Brain microvascular endothelial cell (primary cell): Measurements from ENCODE around the gene MRPL41.
A peak's percentile ranks its signal among the peaks of the same experiment; 100 is the strongest.

Experiments
- DNase-seq: peaks from one replicate; pipeline ENCODE4 v3.0.0-alpha.2; 2020
- H3K27ac ChIP-seq: fragments of 250-450 bp; sonication (Bioruptor Pico); 2 replicates; pipeline ENCODE4 v1.5.1; 2020; ENCODE audit warnings: mild to moderate bottlenecking, moderate library complexity
- H3K27me3 ChIP-seq: fragments of 250-450 bp; sonication (Bioruptor Pico); replicated peaks from 2 replicates; pipeline ENCODE4 v1.5.1; 2020; ENCODE audit warnings: mild to moderate bottlenecking
- H3K36me3 ChIP-seq: fragments of 250-450 bp; sonication (Bioruptor Pico); replicated peaks from 2 replicates; pipeline ENCODE4 v1.5.1; 2020; ENCODE audit warnings: mild to moderate bottlenecking
- H3K4me3 ChIP-seq: 2 replicates; pipeline ENCODE4 v1.5.1; 2011; ENCODE audit warnings: low read depth, mild to moderate bottlenecking, control low read depth, low read length, moderate library complexity
- in situ Hi-C: cut with HindIII; loops from 2 replicates; pipeline ENCODE4 v1.10.0; 2017; ENCODE audit warnings: low sequenced_read_pairs, low pct_ligation_motif_present
- TF ChIP-seq, protein P1 (sequence below): IDR thresholded peaks from 2 replicates; pipeline ENCODE4 v1.5.1; 2011; ENCODE audit warnings: low read depth, mild to moderate bottlenecking, moderate library complexity, low read length, control low read depth, inconsistent platforms; ENCODE audit errors: missing control alignments

MRPL41 gene

DNA sequence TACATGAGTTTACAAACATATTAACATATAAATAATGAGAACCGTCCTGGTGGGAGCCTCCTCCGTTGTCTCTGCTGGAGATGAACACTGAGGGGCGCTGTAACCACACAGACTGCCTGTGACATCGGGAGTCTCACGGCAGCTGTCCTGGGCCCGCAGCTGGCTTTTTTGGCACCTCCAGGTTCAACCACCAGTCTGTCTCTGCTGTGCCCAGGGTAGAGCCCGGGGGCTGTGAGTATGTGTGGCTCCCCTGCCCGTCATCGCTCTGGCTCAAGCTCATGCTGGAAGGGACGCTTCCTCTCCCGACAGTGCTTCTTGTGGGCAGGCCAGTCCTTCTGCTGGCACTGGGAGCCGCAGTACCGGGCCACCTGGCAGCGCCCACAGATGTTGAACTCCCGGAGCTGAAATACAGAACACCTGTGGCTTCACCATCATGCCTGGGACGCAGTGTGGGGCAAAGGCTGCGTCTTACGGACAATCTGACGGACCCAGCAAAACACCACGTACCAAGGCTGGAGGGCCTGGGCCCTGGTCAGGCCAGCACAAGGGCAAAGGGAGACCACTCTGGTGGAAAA lies 30.7 kb downstream of the MRPL41 start:
- peaks cover 39% of the 10 kb centered on the region for H3K36me3 ChIP-seq

DNA sequence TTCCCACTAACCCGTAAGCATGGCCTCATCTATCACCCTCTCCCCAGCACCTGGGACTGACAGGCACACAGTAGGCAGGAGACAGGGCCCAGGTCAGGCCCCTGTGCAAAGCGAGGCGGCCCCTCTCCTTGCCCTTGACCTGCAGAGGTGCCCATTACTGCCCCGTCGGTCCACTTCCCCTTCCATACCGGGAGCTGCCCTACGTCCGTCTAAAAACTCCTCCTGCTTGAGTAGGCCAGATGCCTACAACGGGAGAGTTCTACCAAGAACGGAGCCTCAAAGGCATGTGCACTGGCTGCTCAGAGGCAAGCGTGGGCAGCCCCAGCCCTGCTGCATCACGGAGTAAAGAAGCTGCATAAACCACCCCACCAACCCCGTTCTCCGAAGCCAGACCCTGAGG lies 31.7 kb downstream of the MRPL41 start:
- Histone ChIP-seq H3K27ac (no peak overlapping the region), H3K36me3 (peaks cover 42% of the 10 kb centered on the region)

More for the DNA sequence above, 30.7 kb downstream of the MRPL41 start:
- in situ Hi-C loops = no loop called here
- no peak overlapping the region for H3K4me3 ChIP-seq
- H3K27me3 ChIP-seq = no peaks in the 10 kb centered on the region
- no peak overlapping the region for H3K27ac ChIP-seq
- TF ChIP-seq, protein P1, sequence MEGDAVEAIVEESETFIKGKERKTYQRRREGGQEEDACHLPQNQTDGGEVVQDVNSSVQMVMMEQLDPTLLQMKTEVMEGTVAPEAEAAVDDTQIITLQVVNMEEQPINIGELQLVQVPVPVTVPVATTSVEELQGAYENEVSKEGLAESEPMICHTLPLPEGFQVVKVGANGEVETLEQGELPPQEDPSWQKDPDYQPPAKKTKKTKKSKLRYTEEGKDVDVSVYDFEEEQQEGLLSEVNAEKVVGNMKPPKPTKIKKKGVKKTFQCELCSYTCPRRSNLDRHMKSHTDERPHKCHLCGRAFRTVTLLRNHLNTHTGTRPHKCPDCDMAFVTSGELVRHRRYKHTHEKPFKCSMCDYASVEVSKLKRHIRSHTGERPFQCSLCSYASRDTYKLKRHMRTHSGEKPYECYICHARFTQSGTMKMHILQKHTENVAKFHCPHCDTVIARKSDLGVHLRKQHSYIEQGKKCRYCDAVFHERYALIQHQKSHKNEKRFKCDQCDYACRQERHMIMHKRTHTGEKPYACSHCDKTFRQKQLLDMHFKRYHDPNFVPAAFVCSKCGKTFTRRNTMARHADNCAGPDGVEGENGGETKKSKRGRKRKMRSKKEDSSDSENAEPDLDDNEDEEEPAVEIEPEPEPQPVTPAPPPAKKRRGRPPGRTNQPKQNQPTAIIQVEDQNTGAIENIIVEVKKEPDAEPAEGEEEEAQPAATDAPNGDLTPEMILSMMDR = peak; percentile 43
- DNase-seq = no peak

DNA sequence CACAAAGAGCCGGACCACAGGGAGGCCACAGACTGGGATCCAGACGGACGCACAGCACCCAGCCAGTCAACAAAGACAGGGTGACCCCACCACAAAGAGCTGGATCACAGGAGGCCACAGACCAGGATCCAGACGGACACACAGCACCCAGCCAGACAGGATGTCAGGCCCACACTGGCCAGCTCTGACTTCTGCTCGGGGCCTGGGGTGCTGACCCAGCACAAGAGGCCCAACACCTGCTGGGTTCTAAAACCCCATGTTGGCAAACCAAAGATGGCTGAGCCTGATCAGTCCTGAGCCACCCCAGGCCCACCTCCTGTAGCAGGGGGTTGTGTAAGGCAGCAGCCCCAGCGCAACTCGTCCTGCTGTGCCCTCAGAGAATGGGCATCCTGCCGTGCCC lies 32.3 kb downstream of the MRPL41 start:
- TF ChIP-seq, protein P1 = no peak
- peaks cover 42% of the 10 kb centered on the region for H3K36me3 ChIP-seq
- H3K27ac ChIP-seq = no peak overlapping the region
- H3K27me3 ChIP-seq = no peaks in the 10 kb centered on the region
- DNase-seq = no peak
- in situ Hi-C loops = no loop called here
- no peak overlapping the region for H3K4me3 ChIP-seq

More for the DNA sequence above, 31.7 kb downstream of the MRPL41 start:
- TF ChIP-seq, protein P1 = no peak
- Histone ChIP-seq H3K4me3 (no peak overlapping the region), H3K27me3 (no peaks in the 10 kb centered on the region)
- in situ Hi-C loops = no loop called here
- no peak for DNase-seq

DNA sequence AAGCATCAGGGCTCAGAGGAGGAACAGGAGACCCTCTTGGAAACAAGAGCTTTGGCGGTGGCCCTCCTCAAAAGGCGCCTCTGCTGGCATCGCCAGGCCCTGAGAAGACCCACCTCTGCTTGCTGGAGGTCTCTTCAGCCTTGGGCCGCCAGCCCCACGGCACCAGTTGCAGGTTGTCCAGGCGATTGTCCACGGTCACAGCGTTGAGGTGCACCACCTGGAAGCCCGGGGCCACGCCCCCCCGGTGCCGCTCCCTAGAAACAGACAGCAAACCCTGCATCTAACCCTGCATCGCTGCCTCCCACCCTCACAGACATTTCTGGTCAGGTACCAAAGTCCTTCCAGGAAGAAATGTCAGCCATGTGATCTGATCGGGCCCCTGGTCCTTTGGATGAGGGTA lies 35.2 kb downstream of the MRPL41 start:
- TF ChIP-seq, protein P1 = no peak
- in situ Hi-C loops = no loop called here
- H3K36me3 ChIP-seq = peaks cover 37% of the 10 kb centered on the region
- H3K4me3 ChIP-seq = no peak overlapping the region
- H3K27ac ChIP-seq = no peak overlapping the region
- no peaks in the 10 kb centered on the region for H3K27me3 ChIP-seq
- DNase-seq = no peak

DNA sequence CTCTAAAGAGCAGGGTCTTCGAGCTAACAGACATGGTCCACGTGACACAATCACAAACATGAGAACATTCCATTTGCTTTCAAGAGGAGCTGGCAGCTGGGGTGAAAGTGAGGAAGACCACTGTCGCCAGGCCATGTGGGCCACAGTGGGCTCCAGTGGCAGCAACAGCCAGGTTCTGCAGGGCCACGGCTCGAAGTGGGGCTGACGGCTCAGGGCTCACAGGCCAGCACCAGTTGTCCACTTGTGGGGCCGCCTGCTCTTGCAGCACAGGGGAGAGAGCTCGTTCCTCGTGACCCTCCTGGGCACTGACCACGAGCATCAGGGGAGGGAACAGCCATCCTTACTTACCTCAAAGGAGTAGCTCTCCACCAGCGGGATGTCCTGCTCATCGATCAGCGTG lies 36.6 kb downstream of the MRPL41 start:
- H3K4me3 ChIP-seq = no peak overlapping the region
- H3K27me3 ChIP-seq = no peaks in the 10 kb centered on the region
- in situ Hi-C loops = no loop called here
- TF ChIP-seq, protein P1 = no peak
- DNase-seq = no peak
- no peak overlapping the region for H3K27ac ChIP-seq
- H3K36me3 ChIP-seq = peaks cover 28% of the 10 kb centered on the region

DNA sequence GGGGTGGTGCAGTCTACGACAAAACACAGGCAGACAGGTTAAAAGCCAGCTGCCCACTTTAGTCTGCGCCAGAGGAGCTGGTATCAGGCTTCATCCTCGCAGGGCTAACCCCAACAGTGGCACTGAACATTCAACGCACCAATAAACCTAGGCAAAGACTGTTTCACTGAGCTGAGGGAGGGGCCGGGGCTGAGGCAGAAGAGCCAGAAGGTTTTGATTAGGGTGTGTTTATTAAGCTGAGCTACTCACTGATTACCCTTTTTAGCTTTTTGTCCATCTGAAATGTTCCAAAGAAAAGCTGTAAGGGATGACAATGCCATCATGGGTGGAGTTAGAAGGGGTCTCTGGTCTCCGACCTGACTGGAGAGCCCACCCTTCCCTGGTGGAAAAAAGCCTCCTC lies 37.2 kb downstream of the MRPL41 start:
- in situ Hi-C loops = no loop called here
- no peaks in the 10 kb centered on the region for H3K27me3 ChIP-seq
- H3K27ac ChIP-seq = no peak overlapping the region
- TF ChIP-seq, protein P1 = no peak
- DNase-seq = no peak
- peak overlapping the region; percentile 66 for H3K4me3 ChIP-seq
- H3K36me3 ChIP-seq = peaks cover 25% of the 10 kb centered on the region
